Loucy (cell line): ENCODE measurements around the gene MRGPRX1.

Source experiments
- EZH2phosphoT487 ChIP-seq: fragments of 200-600 bp; IDR thresholded peaks from 2 replicates; pipeline ENCODE4 v1.6.1; 2018; ENCODE audit warnings: antibody characterized with exemption, mild to moderate bottlenecking, moderate library complexity, borderline replicate concordance
- TF ChIP-seq, protein P1 (sequence below): fragments of 200-600 bp; sonication (generic); conservative IDR thresholded peaks from 2 replicates; pipeline ENCODE4 v1.5.1; 2014; ENCODE audit warnings: mild to moderate bottlenecking, antibody characterized with exemption, low read length

DNA sequence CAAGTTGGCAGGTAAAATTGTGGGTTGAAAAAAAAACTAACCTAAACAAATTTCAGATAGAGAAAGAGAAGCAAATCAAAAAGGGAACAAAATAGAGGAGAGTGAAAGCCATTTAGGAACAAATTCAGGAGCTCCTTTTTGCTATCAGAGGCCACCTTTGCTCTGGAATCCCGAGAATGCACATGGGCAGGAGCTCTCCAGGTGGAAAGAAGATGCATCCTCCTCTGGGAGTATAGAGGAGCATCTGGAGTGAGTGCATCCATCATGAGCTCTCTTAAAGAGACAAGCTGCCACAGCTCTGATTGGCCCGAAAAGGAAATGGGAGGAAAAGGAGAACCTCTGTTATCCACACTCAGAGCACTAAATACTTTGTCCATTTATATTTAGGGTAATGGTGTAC is 26.3 kb downstream of the MRGPRX1 start:
- TF ChIP-seq, protein P1, sequence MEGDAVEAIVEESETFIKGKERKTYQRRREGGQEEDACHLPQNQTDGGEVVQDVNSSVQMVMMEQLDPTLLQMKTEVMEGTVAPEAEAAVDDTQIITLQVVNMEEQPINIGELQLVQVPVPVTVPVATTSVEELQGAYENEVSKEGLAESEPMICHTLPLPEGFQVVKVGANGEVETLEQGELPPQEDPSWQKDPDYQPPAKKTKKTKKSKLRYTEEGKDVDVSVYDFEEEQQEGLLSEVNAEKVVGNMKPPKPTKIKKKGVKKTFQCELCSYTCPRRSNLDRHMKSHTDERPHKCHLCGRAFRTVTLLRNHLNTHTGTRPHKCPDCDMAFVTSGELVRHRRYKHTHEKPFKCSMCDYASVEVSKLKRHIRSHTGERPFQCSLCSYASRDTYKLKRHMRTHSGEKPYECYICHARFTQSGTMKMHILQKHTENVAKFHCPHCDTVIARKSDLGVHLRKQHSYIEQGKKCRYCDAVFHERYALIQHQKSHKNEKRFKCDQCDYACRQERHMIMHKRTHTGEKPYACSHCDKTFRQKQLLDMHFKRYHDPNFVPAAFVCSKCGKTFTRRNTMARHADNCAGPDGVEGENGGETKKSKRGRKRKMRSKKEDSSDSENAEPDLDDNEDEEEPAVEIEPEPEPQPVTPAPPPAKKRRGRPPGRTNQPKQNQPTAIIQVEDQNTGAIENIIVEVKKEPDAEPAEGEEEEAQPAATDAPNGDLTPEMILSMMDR: no peak
- no peak for TF ChIP-seq EZH2phosphoT487
